ENCODE results near the gene TBX2.
"Not testable (repeated sequence)": the region's sequence is repeated elsewhere in the genome, so short reads cannot be mapped to it uniquely, and the experiment has no call there.

Gene TBX2

DNA sequence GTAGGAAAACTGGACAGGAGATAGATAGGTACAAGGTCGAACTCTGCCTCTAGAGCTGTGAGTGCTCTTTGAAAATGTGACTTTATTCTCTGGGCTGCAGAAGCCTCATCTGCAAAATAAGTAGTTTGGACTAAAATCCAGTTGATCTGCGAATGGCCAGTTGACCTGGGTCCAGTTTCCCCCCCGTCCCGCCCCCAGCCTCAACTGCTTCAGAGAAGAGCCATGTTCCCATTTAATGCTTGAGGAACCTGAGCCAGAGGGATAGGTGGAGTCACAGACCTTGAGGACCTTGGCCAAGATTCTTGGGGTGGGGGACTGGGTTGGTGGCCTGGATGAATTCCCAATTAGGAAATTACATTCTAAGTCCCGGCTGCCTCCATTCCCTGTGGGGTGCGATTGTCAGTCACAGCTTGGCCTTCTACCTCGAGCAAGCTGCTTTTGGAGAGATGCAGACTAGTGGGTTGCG is 14.1 kb downstream of the TBX2 start:
- no peak for DNase-seq (ENCODE audit: low spot score)

DNA sequence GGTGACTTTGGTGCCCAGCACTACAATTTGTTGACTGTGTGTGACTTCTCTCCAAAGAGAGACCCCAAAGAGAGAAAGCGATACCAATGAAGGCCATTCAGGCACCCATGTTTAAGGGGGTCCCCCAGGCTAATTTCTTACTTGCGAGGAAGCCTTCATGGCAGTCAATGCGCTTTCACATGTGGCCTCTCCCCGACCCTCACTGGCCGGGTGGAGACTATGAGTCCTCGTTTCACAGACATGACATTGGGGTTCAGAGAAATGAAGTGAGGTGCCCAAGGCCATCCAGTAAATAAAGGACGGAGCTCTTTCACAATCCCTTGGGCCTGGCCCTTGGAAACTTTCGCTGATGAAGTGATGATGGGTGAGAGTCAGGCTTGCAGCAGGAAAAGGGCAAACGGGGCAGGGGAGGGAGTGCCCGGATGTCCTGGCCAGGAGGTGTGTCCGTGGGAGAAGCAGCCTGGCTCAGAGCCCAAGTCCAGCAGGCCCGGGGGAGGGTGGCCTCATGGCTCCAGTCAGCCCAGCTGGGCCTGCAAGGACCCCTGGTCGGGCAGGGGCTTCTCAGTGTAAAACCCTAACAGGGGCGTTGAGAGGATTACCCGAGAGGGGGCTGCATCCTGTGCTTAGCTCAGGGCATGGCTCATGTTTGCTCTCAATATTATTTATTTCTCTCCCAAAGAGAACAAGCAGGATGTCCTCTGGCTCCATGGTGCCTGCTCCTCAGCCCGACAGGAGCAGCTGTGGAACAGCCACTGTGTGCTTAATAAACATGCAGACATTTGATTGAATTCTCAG is 14.7 kb downstream of the TBX2 start:
- DNase-seq (ENCODE audit: low spot score), result no peak

DNA sequence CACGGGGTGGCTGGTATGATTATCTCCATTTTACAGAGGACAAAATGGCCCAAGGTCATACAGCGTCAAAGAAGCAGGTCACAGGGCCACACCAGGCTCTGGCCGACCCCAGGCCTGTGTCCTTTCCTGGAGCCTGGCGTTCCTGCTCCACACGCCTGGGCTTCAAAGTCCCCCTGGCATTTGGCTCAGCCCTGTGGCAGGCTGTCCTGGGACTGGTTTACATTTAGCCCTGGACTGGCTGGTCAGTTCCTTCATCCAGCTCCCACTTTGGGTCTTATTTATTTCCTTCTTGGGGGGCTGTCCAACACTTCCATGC is 15.3 kb downstream of the TBX2 start:
- no peak for DNase-seq (ENCODE audit: low spot score)

DNA sequence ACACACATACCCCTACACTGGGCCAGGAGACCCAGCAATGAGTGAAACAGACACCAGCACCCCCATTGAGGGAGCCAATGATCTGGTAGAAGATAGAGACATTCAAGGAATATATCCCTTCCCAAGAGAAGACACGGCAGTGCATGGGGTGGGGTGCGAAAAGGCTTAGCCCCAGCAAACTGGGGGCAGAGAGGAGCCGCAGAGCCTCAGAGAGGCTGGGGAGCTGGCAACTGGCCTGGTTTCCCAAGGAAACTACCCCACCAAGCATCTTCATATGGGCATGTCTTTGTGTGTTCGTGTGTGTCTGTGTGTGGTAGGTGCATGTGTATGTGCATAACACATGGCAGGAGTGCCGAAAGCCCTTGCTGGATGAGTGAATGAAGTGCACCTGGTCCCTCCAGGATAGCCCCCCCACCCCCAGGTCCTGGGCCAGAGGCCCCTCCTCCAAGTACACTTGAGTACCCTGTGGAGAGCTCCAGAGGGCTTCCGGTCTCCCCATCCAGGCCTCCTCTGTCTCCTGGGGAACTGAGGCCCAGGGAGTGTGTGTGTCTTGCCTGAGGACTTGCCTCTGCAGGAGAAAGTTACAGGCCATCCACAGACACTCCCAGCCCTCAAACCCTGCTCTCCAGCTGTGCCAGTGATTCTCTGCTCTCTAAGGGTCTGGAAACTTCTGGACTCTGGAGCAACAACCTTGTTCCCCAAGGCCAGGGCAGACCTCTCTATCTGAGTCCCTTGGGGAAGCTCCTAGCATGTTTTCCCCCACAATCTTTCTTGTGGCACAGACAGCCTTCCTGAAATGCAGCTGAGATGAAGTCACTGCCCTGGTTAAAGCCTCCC is 15.9 kb downstream of the TBX2 start:
- DNase-seq (ENCODE audit: low spot score), result no peak

DNA sequence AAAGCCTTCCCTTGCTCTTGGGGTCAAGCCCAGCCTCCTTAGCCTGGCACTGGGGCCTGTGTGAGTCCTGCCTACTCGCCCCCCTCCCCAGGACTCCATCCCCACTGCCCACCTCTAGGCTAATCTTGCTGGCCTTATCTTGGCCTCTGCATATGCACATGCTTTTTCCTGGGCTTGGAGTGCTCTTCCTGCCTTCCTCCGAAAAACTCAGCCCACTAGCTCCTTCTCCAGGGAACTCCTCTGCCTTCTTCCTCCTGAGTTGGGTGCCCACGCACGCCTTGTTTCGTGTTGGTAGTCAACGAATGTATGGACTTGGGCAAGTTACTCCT is 16.5 kb downstream of the TBX2 start:
- DNase-seq (ENCODE audit: low spot score), result no peak

DNA sequence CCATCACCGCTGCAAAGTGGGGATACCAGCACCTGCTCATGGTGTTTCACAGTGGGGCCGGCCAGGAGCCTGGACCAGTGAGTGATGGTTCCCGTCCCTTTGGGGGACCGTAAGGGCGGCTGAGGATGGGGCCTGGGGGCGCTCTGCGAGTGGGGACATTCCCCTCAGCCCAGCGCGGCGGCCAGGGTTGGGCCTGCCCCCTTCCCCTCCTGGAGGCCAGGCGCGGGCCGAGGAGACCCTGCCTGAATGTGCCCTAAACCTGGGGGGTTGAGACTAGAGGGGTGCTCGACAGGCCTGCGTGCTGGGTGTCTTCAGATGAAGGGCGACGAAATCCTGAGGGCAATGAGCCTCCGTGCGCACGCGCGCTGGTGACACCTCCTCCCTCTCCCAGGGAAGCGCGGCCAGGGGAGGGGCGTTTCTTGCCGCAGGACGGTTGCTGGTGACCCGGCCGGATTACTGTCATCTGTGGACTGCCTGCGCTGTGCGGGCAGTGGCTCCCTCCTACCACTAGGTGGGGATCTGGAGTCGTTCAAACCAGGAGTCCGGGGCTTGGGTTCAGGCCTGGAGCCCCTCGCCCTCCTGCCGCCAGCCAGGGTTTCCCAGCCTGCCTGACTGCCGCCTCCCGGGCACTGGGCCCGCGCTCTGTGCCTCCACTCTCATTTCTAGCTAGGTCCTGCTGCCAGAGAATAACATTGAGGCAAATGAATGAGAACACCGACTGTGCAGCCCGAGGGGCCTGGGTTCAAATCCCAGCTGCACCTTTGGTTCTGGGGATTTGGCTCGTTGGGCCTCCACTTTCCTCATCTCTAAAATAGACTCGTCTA is 17.1 kb downstream of the TBX2 start:
- peak; percentile 91 for DNase-seq (ENCODE audit: low spot score)

DNA sequence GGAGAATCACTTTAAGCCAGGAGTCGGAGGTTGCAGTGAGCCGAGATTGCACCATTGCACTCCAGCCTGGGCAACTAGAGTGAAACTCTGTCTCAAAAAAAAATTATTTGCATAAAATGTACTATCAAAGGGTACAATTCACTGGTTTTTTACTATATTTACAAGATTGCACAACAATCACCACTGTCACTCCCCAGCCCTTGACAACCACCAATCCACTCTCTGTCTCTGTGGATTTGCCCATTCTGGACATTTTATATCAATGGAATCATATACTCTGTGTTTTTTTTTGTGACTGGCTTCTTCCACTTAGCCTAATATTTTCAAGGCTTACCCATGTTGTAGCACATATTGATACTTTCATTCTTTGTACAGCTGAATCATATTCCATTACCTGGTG is 18.8 kb downstream of the TBX2 start:
- DNase-seq (ENCODE audit: low spot score), result no peak

DNA sequence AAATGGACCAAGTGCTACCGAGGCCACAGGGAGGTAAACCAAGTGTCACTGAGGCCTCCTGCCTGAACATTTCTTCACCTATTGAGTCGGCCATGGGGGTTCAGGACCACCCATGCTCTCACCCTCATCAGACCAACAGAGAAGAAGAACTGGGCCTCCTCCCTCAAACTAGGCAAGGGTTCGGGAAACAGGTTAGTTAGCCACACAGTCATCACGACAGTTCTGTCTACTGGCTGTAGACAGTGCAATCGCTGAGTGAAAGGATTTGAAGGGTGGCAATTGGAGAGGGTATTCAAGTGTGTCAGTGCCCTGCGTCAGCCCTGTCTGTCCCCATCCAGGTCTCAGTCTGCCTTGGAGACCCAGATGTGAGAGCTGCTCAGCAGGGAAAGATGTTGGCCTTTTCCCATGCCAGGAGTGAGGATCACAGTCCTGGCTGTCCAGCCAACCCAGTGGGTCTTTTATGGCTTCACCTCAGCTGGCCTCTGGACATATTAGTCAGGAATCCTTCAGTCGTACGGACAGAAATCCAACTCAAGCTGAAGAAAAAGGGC is 19.9 kb downstream of the TBX2 start:
- no peak for DNase-seq (ENCODE audit: low spot score)

DNA sequence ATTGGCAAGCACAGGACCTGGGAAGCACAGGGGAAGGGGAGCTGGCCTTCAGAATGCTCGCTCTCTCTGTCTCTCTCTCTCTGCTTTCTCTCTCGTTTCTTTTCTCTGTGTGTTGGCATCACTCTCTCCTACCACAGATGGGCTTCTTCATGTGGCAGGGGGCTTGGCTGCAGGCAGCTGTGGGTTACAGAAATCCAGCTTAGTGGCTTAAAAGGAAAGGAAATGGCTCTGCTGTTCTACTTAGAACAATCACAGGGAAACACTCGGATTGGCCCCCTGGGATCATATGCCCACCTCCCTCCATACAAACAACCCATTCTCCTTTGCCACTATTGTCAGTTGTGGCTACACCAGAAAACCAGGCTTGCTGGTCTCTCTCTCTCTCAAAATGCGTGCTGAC is 20.4 kb downstream of the TBX2 start:
- DNase-seq (ENCODE audit: low spot score), result no peak

DNA sequence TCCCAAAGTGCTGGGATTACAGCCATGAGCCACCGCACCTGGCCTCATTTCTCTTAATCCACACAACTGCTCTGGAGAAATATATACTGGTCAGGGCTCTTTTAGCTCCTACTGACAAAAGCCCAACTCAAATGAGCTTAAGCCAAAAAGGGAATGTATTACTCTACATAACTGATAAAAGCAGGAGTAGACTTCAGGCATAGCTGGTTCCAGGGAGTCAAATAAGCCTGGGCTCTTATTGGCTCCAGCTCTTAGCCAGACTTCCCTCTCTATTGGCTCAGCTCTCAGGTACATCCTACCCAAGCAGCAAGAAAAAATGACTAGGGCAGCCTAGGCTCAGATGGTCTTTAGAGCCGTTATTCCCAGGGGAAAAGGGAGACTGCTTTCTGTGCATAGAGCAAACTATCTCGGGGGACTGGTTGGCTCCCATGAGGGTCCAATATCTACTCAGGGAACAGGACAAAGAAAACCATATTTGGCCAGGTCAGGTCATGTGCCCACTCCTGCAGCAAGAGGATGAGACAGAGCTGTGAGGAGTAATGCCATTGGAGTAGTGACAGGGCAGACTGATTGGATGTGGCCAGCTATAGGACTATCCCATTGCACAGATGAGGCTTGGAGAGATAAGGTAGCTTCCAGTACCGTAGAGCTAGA is 21.2 kb downstream of the TBX2 start:
- DNase-seq (ENCODE audit: low spot score), result no peak

DNA sequence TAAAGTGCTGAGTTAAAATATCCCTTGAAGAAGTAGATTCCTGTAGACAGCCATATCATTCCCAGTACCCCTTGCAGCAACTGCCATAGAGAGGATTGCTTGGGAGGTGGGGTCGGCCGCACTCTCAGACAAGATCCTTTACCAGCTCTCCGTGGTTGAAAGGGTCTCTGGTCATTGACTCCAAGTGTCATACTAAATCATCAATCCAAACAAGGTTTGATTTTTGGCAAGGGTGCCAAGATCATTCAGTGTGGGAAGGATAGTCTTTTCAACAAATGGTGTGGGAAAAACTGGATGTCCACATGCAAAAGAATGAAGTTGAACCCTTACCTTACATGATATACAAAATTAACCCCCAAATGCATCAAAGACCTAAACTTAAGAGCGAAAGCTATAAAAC is 21.8 kb downstream of the TBX2 start:
- DNase-seq (ENCODE audit: low spot score), result no peak

DNA sequence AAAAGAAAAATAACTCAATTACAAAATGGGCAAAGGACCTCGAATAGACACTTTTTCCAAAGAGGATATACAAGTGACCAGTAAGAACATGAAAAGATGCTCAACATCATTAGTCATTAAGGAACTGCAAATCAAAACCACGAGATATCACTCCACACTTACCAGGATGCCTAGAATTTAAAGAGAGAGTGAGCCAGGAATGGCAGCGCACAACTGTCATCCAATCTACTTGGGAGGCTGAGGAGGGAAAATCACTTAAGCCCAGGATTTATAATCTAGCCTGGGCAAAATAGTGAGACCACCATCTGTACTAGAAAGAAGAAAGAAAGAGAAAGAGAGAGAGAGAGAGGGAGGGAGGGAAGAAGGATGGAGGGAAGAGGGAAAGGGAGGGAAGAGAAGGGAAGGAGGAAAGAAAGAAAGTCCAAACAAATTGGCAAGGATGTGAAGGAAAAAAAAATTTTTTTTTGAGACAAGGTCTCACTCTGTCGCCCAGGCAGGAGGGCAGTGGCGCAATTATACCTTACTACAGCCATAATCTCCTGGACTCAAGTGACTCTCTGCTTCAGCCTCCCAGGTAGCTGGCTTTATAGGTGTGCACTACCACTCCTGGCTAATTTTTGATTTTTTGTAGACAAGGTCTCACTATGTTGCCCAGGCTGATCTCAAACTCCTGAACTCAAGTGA is 22.6 kb downstream of the TBX2 start:
- no peak for DNase-seq (ENCODE audit: low spot score)

DNA sequence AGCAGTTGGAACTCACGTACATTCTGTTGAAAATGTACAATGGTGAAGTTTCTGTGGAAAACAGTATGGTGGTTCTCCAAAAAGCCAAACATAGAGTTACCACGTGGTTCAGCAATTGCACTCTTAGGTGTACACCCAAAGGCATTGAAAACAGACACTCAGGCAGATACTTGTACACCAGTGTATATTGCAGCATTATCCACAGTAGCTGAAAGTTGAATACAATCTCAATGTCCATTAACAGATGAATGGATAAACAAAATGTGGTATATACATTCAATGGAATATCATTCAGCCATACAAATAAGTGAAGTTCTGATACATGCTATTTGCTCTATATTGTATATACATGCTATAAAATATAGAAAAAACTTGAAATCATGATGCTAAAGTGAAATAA is 23.2 kb downstream of the TBX2 start:
- DNase-seq (ENCODE audit: low spot score), result no peak

DNA sequence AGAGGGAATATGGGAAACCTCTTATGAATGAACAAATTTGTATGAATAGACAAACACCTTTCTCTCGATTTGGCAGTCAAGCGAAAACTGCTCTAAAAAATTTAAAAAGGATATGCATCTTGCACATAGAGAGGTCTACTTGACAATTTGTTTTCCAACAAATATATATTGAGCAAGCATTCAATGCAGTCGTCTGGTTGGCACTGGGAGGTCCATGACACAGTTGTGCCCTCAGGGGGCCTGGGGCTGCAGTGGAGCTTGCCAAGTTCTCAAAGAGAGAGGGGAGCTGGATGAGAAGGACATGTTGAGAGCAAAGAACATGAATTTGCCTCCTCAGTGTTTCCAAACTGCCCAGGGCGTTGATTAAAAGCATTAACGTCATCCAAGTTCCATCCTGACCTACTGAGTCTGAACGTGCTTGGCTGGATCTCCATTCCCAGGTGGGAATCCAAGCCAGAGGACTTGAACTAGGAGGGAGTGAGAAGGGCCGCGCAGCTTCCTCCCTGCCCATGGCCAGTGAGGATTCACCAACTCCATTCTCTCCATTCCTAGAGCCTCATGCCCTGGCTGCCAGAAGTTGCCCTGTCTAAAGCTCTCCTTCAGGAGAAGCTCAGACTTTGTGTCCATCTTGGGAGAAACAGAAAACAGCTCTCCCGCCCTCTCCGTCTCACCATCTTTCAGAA is 24.5 kb downstream of the TBX2 start:
- DNase-seq (ENCODE audit: low spot score), result no peak

DNA sequence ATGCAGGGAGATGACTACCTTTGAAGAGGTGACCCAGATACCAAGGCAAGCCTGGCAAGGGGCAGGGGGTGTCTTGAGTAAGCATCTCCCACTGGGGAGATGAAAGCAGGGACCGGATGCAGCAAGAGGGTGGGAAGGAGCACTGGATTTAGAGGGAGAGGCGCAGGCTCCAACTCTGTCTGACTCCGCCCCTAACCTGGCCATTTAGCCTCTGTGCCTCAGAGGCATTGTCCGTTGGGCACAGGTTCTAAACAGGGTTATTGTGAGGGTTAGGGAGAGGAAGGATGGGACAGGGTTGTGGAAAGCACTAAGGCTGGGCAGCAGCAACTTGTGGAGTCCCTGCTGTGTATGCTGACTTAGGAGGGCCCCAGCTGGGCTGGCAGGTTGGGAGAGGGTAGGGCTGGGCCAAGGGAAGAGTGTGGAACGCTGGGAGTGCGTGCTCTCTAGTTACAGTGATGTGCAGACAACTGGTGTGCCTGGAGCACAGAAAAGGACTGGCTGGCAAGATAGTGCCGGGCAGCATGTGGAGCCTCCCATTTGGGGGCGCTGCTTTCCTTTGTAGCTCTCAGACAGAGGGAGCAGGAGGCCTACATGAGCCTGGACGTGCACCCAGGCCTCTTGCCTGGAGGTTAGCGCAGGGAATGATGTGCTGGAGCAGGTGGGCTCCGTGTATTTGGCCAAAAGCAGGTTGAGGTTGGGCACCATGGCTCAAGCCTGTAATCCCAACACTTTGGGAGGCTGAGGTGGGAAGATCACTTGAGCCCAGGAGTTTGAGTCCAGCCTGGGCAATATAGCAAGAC is 26.2 kb downstream of the TBX2 start:
- no peak for DNase-seq (ENCODE audit: low spot score)

DNA sequence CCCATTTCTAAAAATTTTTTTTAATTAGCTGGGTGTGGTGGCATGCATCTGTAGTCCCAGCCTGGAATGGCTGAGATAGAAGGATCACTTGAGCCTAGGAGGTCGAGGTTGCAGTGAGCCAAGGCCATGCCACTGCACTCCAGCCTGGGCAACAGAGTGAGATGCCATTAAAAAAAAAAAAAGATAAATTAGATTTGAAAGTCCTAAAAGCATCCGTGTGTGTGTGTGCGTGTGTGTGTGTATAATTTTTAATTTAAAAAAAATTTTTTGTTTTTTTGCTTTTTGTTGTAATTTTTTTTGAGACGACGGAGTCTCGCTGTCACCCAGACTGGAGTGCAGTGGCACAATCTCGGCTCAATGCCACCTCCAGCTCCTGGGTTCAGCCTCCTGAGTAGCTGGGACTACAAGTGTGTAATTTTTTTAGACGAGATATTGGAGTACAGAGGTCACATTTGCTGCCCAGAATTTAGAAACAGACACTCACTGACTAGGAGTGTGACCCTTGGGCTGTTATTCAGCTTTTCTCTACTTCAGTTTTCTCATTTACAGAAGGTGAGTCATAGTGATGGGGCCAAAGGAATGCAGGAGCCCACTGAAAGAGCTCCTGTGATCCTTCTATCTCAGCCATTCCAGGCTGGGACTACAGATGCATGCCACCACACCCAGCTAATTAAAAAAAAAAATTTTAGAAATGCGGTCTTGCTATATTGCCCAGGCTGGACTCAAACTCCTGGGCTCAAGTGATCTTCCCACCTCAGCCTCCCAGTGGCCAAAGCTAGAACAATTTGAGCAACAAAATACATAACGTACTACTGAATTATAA is 27.1 kb downstream of the TBX2 start:
- no peak for DNase-seq (ENCODE audit: low spot score)

DNA sequence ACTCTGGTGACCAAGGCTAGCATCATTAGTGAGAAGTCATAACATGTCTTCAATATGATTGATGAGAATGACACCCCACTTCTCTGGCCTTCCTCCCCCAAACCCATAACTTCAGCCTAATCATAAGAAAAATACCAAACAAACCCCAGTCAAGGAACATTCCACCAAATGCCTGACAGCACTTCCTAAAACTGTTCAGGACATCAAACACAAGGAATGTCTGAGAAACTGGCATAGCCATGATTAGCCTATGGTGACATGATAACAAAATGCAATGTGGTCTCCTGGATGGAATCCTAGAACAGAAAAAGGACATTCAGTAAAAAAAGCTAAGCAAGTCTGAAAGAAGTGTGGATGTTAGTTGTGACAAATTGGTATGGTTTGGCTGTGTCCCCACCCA is 27.9 kb downstream of the TBX2 start:
- no peak for DNase-seq (ENCODE audit: low spot score)

DNA sequence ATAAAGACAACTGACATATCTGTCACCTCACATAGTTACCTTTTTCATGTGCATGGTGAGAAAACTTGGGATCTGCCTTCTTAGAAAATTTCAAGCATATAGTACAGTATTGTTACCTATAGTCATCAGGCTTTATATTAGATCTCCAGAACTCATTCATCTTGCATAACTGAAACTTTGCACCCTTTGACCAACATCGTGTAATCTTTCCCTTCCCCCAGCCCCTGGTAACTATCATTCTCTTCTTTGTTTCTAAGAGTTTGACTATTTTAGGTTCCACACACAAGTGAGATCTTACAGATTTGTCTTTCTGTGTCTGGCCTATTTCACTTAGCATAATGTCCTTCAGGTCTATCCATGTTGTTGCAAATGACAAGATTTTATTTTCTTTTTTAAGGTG is 29.6 kb downstream of the TBX2 start:
- no peak for DNase-seq (ENCODE audit: low spot score)

DNA sequence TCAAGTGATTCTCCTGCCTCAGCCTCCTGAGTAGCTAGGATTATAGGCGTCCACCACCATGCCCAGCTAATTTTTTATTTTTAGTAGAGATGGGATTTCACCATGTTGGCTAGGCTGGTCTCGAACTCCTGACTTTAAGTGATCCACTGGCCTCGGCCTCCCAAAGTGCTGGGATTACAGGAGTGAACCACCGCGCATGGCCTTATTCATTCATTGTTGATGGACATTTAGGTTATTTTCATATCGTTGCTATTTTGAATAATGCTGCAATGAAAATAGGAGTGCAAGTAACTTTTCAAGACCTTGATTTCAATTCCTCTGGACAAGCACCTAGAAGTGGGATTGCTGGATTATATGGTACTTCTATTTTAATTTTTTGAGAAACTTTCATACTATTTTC is 30.2 kb downstream of the TBX2 start:
- DNase-seq (ENCODE audit: low spot score), result not testable (repeated sequence)

Data from COLO829 (cell line).